GM21576 (cell line): ENCODE results near the gene ST6GALNAC1.

Experiments
- ATAC-seq: cut with Tn5 transposase; IDR thresholded peaks from one replicate; pipeline ENCODE4 v1.9.1; 2021; ENCODE audit warnings: mild to moderate bottlenecking, moderate library complexity; ENCODE audit not compliant: unreplicated experiment

ST6GALNAC1 gene

GRCh38 chr17:76643553-76644148, at the start of gene ST6GALNAC1:
Gene ST6GALNAC1 (minus strand): TSS chr17:76643757. CDS start chr17:76643638, 119 bp downstream.
- no peak for ATAC-seq

- ATAC-seq, result no peak
Measured at GRCh38 chr17:76691379-76692191, 48.0 kb upstream of the ST6GALNAC1 start.

- no peak for ATAC-seq
Measured at GRCh38 chr17:76690596-76691280, 47.2 kb upstream of the ST6GALNAC1 start.

- no peak for ATAC-seq
Measured at GRCh38 chr17:76689859-76690258, 46.3 kb upstream of the ST6GALNAC1 start.

- no peak for ATAC-seq
Measured at GRCh38 chr17:76688165-76688622, 44.6 kb upstream of the ST6GALNAC1 start.

- no peak for ATAC-seq
Measured at GRCh38 chr17:76687298-76688164, 44.0 kb upstream of the ST6GALNAC1 start.

GRCh38 chr17:76686538-76687297, 43.2 kb upstream of the ST6GALNAC1 start:
- ATAC-seq, result no peak

- ATAC-seq, result no peak
Measured at GRCh38 chr17:76685846-76686245, 42.3 kb upstream of the ST6GALNAC1 start.

GRCh38 chr17:76685366-76685765, 41.8 kb upstream of the ST6GALNAC1 start:
- no peak for ATAC-seq

- ATAC-seq, result no peak
Measured at GRCh38 chr17:76684756-76685155, 41.2 kb upstream of the ST6GALNAC1 start.

GRCh38 chr17:76683921-76684745, 40.6 kb upstream of the ST6GALNAC1 start:
- no peak for ATAC-seq

GRCh38 chr17:76683011-76683755, 39.6 kb upstream of the ST6GALNAC1 start:
- ATAC-seq, result no peak

GRCh38 chr17:76682296-76682695, 38.7 kb upstream of the ST6GALNAC1 start:
- no peak for ATAC-seq

GRCh38 chr17:76681222-76682137, 37.9 kb upstream of the ST6GALNAC1 start:
- ATAC-seq, result no peak

- ATAC-seq, result no peak
Measured at GRCh38 chr17:76679239-76679638, 35.7 kb upstream of the ST6GALNAC1 start.

- ATAC-seq, result no peak
Measured at GRCh38 chr17:76678330-76678729, 34.8 kb upstream of the ST6GALNAC1 start.

- ATAC-seq, result no peak
Measured at GRCh38 chr17:76677406-76677805, 33.8 kb upstream of the ST6GALNAC1 start.
